ENCODE results near the gene ZNF446. TPM values are rescaled to one million over a fixed set of nuclear protein-coding genes. Genes with fewer than 3 reads are reported as not detected.

ZNF446 gene
- total RNA-seq, 2 donors from 2014 or later, result 4.1 to 5.1 TPM

DNA sequence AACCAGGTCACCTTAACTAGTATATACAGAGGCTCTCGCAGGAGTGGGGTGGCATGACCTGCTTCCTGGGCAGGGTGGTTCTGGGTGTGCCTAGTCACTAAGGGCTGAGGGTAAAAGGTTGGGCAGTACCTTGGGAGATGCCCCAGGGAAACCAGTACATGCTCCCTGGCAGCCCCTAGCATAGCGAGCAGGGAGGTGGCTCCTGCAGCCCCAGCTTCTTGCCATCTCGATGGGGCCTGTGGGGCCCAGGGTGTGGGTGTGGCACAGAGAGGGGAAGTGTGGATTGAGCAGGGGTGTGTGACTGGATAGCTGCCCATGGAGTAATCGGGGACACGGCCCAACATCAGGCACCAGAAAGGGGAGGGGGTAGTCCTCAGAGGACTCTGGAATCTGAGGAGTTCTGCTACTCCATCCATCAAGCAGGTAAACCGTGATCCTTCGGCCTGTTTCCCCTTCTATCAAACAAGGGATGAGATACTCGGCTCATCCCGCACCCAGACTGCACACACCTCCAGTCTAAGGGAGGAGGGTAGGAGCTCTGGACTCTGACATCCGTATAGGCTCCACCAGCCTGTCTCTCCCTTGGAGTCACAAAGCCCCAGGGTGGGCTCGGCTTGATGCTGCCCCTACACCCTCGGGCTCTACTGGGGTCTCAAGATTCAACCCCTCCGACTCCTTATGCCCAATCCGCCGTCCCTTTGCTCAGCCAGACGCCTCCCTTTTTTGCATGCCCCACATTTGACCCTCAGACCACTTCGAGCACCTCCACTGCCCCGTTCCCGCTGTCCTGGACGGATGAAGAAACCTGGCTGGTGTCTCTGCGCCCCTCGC lies 42.3 kb downstream of the ZNF446 start:
- no peak for DNase-seq
- intact Hi-C loops (cut with DNase I), result no loop called here
- no peak for ATAC-seq

DNA sequence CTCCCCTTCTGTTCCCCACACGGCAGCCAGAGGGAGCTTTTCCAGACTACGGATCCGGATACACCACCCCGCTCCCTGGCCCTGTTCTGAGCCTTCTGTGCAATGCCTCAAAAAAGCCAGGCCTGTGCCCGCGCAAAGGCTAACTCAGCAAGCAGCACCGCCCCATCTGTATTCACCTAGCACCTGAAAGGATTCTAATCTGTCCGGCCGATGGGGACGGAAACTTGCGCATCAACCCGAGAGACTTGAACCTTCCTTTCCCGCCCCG lies 42.9 kb downstream of the ZNF446 start:
- DNase-seq, result peak; percentile 75
- peak; percentile 67 to 72 for ATAC-seq
- intact Hi-C loops (cut with DNase I), result no loop called here

DNA sequence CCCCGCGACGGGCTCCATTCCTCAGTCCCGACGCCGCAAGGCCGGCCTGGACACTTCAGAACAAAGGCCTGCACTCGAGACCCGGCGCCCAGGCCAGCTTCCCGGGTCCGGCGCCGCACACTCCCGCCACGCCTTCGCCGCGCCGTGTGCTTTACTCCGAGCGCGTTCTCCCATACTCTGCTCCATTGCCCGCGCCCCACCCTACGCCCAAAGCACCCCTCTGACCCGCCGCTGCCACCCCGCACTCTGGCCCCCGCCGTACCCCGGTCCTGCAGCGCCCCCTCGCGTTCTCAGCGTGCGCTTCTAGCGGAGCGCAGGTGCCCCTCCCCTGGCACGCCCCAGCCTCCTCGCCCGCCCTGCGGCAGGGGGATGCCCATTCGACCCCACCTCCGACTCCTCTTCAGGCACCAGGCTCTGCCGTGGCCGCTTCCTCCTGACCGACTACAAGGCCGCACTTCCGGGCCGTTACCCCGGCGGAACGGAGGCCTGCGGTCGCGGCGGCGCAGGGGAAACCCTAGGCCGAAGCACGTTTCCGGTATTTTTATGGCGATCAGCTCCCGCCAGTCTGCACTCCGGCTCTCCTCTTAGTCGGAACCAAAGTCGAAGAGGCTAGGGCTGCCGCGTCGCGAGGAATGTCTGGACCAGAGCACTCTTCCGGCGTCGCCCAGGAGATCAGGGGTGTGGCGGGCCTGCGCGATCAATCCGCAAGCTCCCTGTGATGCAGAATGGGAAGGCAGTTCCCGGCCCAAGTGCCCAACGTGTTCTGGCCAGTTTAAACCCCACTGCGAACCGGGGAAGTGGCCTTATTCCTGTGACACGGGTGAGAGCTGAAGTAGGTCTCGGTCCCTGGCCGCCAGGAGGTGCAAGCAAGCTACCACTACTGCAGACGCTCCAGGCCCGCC lies 43.5 kb downstream of the ZNF446 start, which contains the start of gene ZBTB45:
Gene ZBTB45, minus strand, starts transcription at position 456 of the 902 bp plus-strand sequence. CDS start 2,137 bp downstream, outside the sequence.
- peak; percentile 92 for DNase-seq
- intact Hi-C loops (cut with DNase I), result no loop called here
- ATAC-seq, result peak; percentile 90 to 94

DNA sequence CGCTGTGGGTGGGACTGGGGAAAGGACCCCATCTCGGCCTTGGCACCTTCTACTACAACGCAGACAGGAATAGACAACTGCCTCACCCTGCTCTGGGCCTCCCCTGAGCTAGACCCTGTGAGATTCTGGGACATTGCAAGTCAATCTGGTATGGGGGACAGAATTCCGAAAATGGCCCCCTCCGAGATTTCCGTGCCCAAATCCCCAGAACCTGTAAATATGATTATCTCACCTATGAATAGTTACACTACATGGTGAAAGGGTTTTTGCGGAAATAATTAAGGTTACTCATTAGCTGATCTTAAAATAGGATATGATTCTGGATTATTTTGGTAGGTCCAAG lies 44.1 kb downstream of the ZNF446 start:
- ATAC-seq (peak in 1 of 2 donors; percentile 41), DNase-seq (no peak)
- intact Hi-C loops (cut with DNase I), result no loop called here

DNA sequence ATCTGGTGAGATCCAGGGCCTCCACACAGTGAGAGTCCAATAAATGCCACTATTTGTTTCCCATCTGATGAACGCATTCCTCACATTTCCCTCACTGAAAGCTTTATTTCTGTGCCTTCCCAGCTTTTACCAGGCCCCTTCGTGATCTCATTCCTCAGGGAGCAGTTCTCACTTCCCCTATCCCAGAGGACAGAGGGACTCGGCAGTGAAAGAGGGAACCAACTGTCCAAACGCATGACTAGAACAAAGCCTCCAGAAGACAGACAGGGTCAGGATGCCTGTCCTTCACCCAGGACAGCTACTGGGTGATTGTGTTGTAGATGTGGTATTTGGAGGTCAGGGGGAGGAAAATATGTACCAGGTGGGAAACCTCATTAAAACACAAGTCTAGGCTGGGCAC lies 45.5 kb downstream of the ZNF446 start:
- ATAC-seq (no peak), DNase-seq (no peak)
- intact Hi-C loops (cut with DNase I), result no loop called here

DNA sequence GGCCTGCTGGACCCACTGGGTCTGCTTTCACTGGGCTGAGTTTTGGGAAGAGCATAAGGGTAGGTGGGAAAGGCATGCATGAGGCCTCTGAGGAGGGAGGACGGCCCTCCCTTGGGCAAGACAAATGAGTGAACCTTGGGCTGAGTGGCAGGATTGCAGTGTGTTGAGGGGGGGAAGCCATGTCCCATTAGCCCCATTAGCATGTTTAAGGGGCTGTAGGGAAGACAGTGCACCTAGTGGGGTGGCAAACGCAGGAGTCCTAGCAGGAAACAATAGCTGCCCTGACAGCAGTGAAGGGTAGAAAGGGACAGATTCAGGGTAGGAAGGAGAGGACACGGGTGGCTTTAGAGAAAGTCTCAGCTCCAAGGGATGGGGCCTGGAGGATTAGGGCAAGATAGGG lies 46.6 kb downstream of the ZNF446 start:
- intact Hi-C loops (cut with DNase I), result no loop called here
- no peak for DNase-seq
- no peak for ATAC-seq

DNA sequence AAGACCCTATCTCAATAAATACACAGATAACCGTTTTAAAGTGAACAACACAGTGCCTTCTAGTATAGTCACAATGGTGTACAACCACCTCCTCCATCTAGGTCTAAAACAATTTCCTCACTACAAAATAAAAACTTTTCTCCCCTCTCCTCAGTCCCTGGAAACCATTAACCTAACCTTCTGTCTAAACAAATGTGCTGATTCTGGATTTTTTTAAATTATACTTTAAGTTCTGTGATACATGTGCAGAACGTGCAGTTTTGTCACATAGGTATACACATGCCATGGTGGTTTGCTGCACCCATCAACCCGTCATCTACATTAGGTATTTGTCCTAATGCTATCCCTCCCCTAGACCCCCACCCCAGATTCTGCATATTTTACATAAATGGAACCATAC lies 53.3 kb downstream of the ZNF446 start:
- intact Hi-C loops (cut with DNase I), result no loop called here
- no peak for ATAC-seq
- no peak for DNase-seq

Other genes starting within 250 kb of the ZNF446 start
- 10 to 100 TPM; 20.2 to 21.8 TPM for gene ZNF544, start 247.4 kb upstream of the ZNF446 start, total RNA-seq
- 1 to 10 TPM; 4.4 to 6.8 TPM for gene ZNF8, start 197.4 kb upstream of the ZNF446 start, total RNA-seq
- 10 to 100 TPM; 19.9 to 22.8 TPM for gene ERVK3-1, start 171.0 kb upstream of the ZNF446 start, total RNA-seq
- gene ZSCAN22, start 149.4 kb upstream of the ZNF446 start, total RNA-seq, result 1 to 10 TPM; 2.0 to 2.1 TPM
- gene A1BG, start 122.9 kb upstream of the ZNF446 start, total RNA-seq, result 10 to 100 TPM; 18.3 to 18.9 TPM
- under 1 TPM; 0.37 to 0.41 TPM for gene ZNF497, start 113.6 kb upstream of the ZNF446 start, total RNA-seq
- under 1 TPM; 0.44 to 0.53 TPM for gene ZNF837, start 95.3 kb upstream of the ZNF446 start, total RNA-seq
- 100 to 1,000 TPM; 572 to 598 TPM for gene RPS5, start 89.1 kb upstream of the ZNF446 start, total RNA-seq
- gene RNF225, start 80.7 kb upstream of the ZNF446 start, total RNA-seq, result not detected
- 10 to 100 TPM; 13.2 to 25.0 TPM for gene ZNF584, start 67.7 kb upstream of the ZNF446 start, total RNA-seq
- gene ZNF132, start 36.2 kb upstream of the ZNF446 start, total RNA-seq, result 1 to 10 TPM; 4.7 to 7.3 TPM
- 1 to 10 TPM; 3.9 to 4.7 TPM for gene ZNF324B, start 24.7 kb upstream of the ZNF446 start, total RNA-seq
- 1 to 10 TPM; 4.4 to 6.1 TPM for gene ZNF324, start 9.3 kb upstream of the ZNF446 start, total RNA-seq
- 1 to 10 TPM; 6.0 to 6.3 TPM for gene SLC27A5, start 35.6 kb downstream of the ZNF446 start, total RNA-seq
- gene ZBTB45, start 43.5 kb downstream of the ZNF446 start, total RNA-seq, result 10 to 100 TPM; 10.2 to 11.7 TPM
- 100 to 1,000 TPM; 135 to 150 TPM for gene TRIM28, start 67.7 kb downstream of the ZNF446 start, total RNA-seq
- 100 to 1,000 TPM; 109 to 113 TPM for gene CHMP2A, start 78.8 kb downstream of the ZNF446 start, total RNA-seq
- gene UBE2M, start 82.3 kb downstream of the ZNF446 start, total RNA-seq, result 100 to 1,000 TPM in 1 of 2 donors, 10 to 100 TPM in 1; 91.4 to 113 TPM
- 10 to 100 TPM in 1 of 2 donors, 1 to 10 TPM in 1; 9.2 to 11.0 TPM for gene MZF1, start 97.0 kb downstream of the ZNF446 start, total RNA-seq